ENCODE data around the gene NADSYN1. TPM values are rescaled to one million over a fixed set of nuclear protein-coding genes. Genes with fewer than 3 reads are reported as not detected.
"Not testable (repeated sequence)": the region's sequence is repeated elsewhere in the genome, so short reads cannot be mapped to it uniquely, and the experiment has no call there.

NADSYN1 gene
- total RNA-seq = 10 to 100 TPM; 25.9 to 26.7 TPM
- long read RNA-seq, transcript NADSYN1-201 (21 exons, 2,773 nt) = major isoform, 23 of 40 reads
- long read RNA-seq, partial matches to known transcripts = 6 of 40 reads
- long read RNA-seq, other reads (novel, unspliced or antisense) = 8 of 40 reads

GRCh38 chr11:71453037-71453917 lies at the start of gene NADSYN1:
NADSYN1 (plus strand) TSS chr11:71453203; CDS start chr11:71453297, 94 bp downstream.
- DNase-seq (peak; percentile 97), ATAC-seq (peak; percentile 92 to 93)
- intact Hi-C loops (cut with DNase I) = no loop called here

GRCh38 chr11:71404209-71404608 lies 48.8 kb upstream of the NADSYN1 start:
- ATAC-seq (no peak), DNase-seq (no peak)
- intact Hi-C loops (cut with DNase I) = no loop called here

DNA sequence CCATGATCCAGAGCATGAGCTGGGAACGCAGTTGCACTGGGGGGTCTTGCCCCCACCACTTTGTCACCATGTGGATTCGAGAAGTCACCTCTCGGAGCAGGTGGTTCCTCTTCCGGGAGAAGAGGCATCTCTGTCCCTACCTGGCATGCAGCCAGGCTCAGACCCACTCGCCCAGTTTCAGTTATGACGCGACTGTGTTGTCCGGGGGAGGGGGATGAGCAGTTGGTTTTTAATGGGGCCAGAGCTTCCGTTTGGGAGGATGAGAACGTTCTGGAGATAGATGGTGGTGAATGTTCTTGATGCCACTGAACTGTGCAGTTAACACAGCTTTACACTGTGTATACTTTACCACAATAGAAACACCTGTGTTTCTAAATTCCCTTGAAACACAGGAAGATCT lies 46.3 kb upstream of the NADSYN1 start:
- intact Hi-C loops (cut with DNase I) = no loop called here
- no peak for DNase-seq
- no peak for ATAC-seq

GRCh38 chr11:71407356-71407755 lies 45.6 kb upstream of the NADSYN1 start:
- ATAC-seq (no peak), DNase-seq (no peak)
- intact Hi-C loops (cut with DNase I) = no loop called here

- intact Hi-C loops (cut with DNase I) = no loop called here
- ATAC-seq = no peak
- no peak for DNase-seq
Observed at GRCh38 chr11:71408826-71409225, 44.2 kb upstream of the NADSYN1 start.

- DNase-seq = no peak
- ATAC-seq = no peak
- intact Hi-C loops (cut with DNase I) = no loop called here
Observed at GRCh38 chr11:71410363-71410966, 42.5 kb upstream of the NADSYN1 start.

GRCh38 chr11:71414645-71415044 lies 38.4 kb upstream of the NADSYN1 start:
- DNase-seq (no peak), ATAC-seq (no peak)
- intact Hi-C loops (cut with DNase I) = no loop called here

- peak in 1 of 2 donors; percentile 73 for ATAC-seq
- intact Hi-C loops (cut with DNase I) = no loop called here
- DNase-seq = no peak
Observed at GRCh38 chr11:71418643-71419042, 34.4 kb upstream of the NADSYN1 start.

GRCh38 chr11:71420455-71421241 lies 32.4 kb upstream of the NADSYN1 start:
- DNase-seq = no peak
- intact Hi-C loops (cut with DNase I) = loop anchor here in 1 of 2 donors (5.0 kb wide), 1 partner anchor 333 kb away; no protein-coding TSS in a partner anchor
- peak; percentile 19 to 62 for ATAC-seq

- DNase-seq = no peak
- intact Hi-C loops (cut with DNase I) = loop anchor here in 1 of 2 donors (5.0 kb wide), 1 partner anchor 334 kb away; no protein-coding TSS in a partner anchor
- ATAC-seq = no peak
Observed at GRCh38 chr11:71421392-71421950, 31.5 kb upstream of the NADSYN1 start.

DNA sequence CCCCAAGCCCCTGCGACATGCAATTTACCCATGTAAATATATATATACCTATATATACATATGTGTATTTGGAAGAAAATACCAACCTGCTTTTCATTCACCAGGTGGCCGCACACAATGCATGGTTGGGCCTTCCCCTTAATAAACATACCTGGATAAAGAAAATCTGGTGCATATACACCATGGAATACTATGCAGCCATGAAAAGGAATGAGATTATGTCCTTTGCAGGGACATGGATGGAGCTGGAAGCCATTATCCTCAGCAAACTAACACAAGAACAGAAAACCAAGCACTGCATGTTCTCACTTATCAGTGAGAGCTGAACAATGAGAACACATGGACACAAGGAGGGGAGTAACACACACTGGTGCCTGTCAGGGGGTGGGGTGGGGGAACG lies 30.7 kb upstream of the NADSYN1 start:
- intact Hi-C loops (cut with DNase I) = loop anchor here in 1 of 2 donors (5.0 kb wide), 1 partner anchor 335 kb away; no protein-coding TSS in a partner anchor
- ATAC-seq, DNase-seq: not testable (repeated sequence)

DNA sequence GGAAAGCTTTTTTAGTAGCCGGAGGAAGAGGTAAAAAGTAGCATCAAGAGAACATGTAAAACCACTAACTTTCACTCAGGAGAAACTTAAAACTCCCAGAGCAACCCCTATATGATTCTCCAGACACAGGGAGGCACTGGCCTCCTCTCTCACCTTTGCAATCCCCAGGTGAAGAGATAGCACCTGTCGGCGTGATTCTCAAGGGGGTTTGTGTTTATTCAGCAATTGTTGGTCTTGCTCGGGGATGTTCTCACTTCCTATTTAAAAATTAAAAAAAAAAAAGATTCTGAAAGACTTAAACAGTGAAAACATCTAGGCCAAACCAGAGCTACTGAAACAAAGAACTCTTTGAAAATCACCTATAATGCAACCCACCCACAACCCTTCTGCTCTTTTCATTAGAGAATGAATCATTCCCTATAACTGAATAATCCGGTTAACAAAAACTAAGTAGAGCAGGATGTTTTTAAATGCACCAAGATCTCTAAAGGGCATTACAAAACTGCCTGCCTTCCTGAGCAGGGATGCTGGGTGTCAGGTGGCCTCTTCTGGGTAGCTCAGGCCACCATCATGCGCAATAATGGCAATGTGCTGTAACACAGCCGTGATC lies 29.7 kb upstream of the NADSYN1 start:
- DNase-seq (no peak), ATAC-seq (no peak)
- intact Hi-C loops (cut with DNase I) = loop anchor here in 1 of 2 donors (5.0 kb wide), 1 partner anchor 336 kb away; no protein-coding TSS in a partner anchor

DNA sequence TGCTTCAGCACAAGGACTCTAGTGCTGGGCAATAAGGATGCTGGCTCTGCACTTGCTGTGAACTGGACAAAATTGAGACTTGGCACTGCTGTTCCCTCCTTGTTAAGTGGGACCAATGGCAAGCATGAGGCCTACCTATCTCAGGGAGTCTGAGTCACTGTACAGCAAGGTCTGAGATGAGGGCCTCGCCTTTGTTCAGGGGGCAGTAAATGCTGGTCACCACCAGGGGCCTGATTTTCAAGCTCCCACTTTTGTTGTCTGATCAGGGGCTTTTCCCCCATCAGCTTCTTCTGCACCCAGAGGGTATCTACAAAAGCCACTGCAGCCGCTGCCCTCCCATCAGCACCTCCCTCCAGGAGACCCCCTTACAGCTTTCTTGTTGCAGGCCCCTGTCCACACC lies 27.6 kb upstream of the NADSYN1 start:
- intact Hi-C loops (cut with DNase I) = no loop called here

DNA sequence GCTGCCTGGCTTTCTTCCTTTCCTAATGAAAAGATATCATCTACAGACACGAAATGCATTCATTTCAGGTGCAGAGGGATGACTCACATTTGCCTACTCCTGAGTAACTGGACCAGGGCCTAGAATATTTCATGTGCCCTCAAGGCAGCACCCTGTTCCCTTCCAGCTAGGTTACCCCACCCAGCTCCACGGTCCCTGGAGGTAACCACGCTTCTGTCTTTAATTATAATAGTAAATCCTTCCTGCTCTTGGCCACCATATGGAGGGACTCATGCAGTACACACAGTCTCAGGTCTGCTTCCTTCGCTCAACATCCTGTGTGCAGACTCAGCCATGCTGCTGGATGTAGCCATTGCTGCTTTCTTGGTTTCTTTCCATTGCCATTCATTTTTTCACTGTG lies 27.1 kb upstream of the NADSYN1 start:
- DNase-seq = no peak
- peak in 1 of 2 donors; percentile 69 for ATAC-seq
- intact Hi-C loops (cut with DNase I) = no loop called here

More for the DNA sequence above, 27.6 kb upstream of the NADSYN1 start:
- ATAC-seq (no peak), DNase-seq (no peak)

DNA sequence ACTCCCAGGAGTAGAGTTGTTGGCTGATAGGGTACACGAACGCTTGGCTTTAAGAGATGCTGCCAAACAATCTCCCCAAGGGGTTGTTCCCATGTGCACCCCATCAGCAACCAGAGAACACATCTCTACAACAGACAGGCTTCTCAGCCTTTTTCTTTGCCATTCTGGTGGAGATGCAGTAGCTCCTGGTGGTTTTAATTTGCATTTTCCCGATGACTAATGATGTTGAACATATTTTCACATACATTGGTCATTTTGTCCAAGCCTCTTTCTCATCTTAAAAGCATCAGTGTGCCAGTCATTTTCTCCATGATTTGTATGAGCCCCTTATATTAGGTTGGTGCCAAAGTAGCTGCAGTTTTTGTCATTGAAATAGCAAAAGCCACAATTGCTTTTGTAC lies 26.6 kb upstream of the NADSYN1 start:
- intact Hi-C loops (cut with DNase I) = no loop called here
- DNase-seq = no peak

DNA sequence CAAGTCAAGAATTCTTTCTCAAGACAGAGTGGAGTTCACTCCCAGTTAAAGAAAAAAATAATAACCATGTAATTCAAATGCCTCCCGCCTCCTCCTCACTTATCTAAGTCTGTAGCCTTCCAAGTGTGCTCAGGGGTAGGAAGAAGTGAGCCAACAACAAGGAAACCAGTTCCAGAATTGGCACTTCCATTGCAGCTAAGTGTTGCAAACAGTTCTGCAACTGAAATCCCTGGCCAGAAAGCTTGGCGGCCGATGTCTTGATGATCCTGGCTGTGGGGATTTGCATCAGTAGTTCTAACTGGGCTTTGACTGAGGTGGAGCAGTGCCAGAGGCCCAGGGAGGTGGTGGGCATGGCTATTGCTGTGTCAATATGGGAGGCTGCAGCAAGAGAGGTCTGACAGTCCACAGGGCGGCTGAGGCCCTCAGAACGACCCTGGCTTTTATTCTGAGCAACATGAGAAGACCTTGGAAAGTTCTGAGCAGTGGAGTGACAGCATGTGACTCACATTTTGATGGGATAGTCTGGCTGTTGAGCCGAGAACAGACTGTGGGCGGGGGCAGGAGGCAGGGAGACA lies 24.1 kb upstream of the NADSYN1 start:
- peak; percentile 50 to 80 for ATAC-seq
- peak; percentile 67 for DNase-seq
- intact Hi-C loops (cut with DNase I) = no loop called here

More for the DNA sequence above, 26.6 kb upstream of the NADSYN1 start:
- ATAC-seq = no peak

- intact Hi-C loops (cut with DNase I) = no loop called here
- DNase-seq = no peak
Observed at GRCh38 chr11:71429701-71430100, 23.3 kb upstream of the NADSYN1 start.

DNA sequence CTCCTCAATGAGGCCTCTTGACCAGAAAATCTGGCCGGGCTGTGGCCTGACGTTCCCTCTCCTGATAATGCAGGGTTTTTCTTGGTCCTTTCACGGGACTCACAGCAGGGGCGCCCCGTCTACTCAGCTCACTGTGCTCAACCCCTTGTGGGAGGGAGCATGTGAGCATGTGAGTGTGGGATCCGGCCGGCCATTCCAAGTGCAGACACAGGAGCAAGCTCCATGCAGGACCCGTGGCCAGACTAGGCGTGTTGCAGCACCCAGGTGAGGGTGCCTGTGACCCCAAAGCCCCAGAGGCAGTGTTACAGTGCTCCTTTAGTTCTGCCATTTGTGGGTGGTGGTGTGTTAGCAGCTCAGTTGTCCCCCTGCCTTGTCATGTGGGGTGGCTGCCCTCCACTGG lies 22.8 kb upstream of the NADSYN1 start:
- no peak for ATAC-seq
- DNase-seq = no peak

More at GRCh38 chr11:71429701-71430100, 23.3 kb upstream of the NADSYN1 start:
- ATAC-seq = no peak

More for the DNA sequence above, 22.8 kb upstream of the NADSYN1 start:
- intact Hi-C loops (cut with DNase I) = no loop called here

All from left cardiac atrium (tissue), 4 donors.